Endothelial cell of umbilical vein (primary cell): ENCODE data around the gene FOXC1. TPM values are rescaled to one million over a fixed set of nuclear protein-coding genes. Genes with fewer than 3 reads are reported as not detected.

Source experiments
- BruUV-seq: library from RNA; stranded (reverse); fragments of 400-500 nt; replicated peaks from 2 replicates; lab custom pipeline; 2021; lab: Mats Ljungman, UMichigan
- CTCF ChIA-PET: fragments of 300-600, 350-600 bp; sonication (Branson Sonifier 250); formaldehyde crosslinking; loops from one replicate; lab custom pipeline; 2021; ENCODE audit warnings: antibody characterized with exemption, inconsistent platforms; lab: Charles Lee
- POLR2A ChIA-PET: fragments of 300-600, 350-600 bp; sonication (Branson Sonifier 250); formaldehyde crosslinking; loops from one replicate; lab custom pipeline; 2021; ENCODE audit warnings: antibody characterized with exemption, inconsistent platforms; lab: Charles Lee
- DNase-seq: peaks from one replicate; pipeline ENCODE4 v3.0.0-alpha.2; 2011; ENCODE audit warnings: low read depth, low spot score
- FAIRE-seq: peaks from 2 replicates; lab custom pipeline; 2011; peaks lifted over from hg19 to GRCh38; lab: Jason Lieb, UNC
- H2AFZ ChIP-seq: 2 replicates; pipeline ENCODE4 v1.6.0; 2012; ENCODE audit warnings: low read depth, low read length, control low read depth, inconsistent platforms
- H3K27ac ChIP-seq: 2 replicates; pipeline ENCODE4 v1.5.1; 2011; ENCODE audit warnings: low read depth, mild to moderate bottlenecking, control low read depth, low read length, moderate library complexity; ENCODE audit not compliant: insufficient read depth
- H3K27me3 ChIP-seq, 2 experiments: 2 replicates each; pipeline versions ENCODE4 v1.6.0 to v1.6.1; 2011; ENCODE audit warnings: low read length in 2 of 2, mixed read lengths in 1 of 2; ENCODE audit not compliant: control insufficient read depth in 2 of 2, insufficient read depth in 2 of 2
- H3K36me3 ChIP-seq, 2 experiments: 2 replicates in 1 of 2; 3 replicates in 1 of 2; pipeline ENCODE4 v1.5.1; 2011; ENCODE audit warnings: low read length in 2 of 2, mild to moderate bottlenecking in 1 of 2, moderate library complexity in 1 of 2; ENCODE audit not compliant: control insufficient read depth in 2 of 2, insufficient read depth in 2 of 2; ENCODE audit errors: extremely low read depth in 1 of 2
- H3K4me1 ChIP-seq: 3 replicates; pipeline ENCODE4 v1.5.1; 2011; ENCODE audit warnings: mild to moderate bottlenecking, low read length; ENCODE audit not compliant: control insufficient read depth, insufficient read depth; ENCODE audit errors: extremely low read depth
- H3K4me2 ChIP-seq: 2 replicates; pipeline ENCODE4 v1.6.1; 2011; ENCODE audit warnings: low read length, control low read depth, mixed read lengths; ENCODE audit not compliant: insufficient read depth
- H3K4me3 ChIP-seq, 3 experiments: fragments of 200-600 bp in 1 of 3; sonication (generic), shearing (Covaris generic) in 1 of 3; replicated peaks in 1 of 3; 2 replicates each; pipeline ENCODE4 v1.5.1; 2011 to 2016; ENCODE audit warnings: control low read depth in 3 of 3, low read length in 3 of 3, mild to moderate bottlenecking in 2 of 3, inconsistent platforms in 1 of 3, low read depth in 1 of 3, moderate library complexity in 1 of 3; ENCODE audit not compliant: insufficient read depth in 1 of 3
- H3K79me2 ChIP-seq: 2 replicates; pipeline ENCODE4 v1.6.0; 2012; ENCODE audit warnings: low read length, inconsistent platforms; ENCODE audit not compliant: control insufficient read depth, insufficient read depth
- H3K9ac ChIP-seq: replicated peaks from 2 replicates; pipeline ENCODE3; 2011; ENCODE audit warnings: low read length, control low read depth; ENCODE audit not compliant: insufficient read depth; ENCODE audit errors: extremely low read depth
- H3K9me1 ChIP-seq: replicated peaks from 3 replicates; pipeline ENCODE4 v1.6.0; 2011; ENCODE audit warnings: mild to moderate bottlenecking, low read length; ENCODE audit not compliant: control insufficient read depth, insufficient read depth; ENCODE audit errors: extremely low read depth
- H3K9me3 ChIP-seq: replicated peaks from 2 replicates; pipeline ENCODE4 v1.5.1; 2012; ENCODE audit warnings: low read length, inconsistent platforms; ENCODE audit not compliant: control insufficient read depth, insufficient read depth
- H4K20me1 ChIP-seq: replicated peaks from 2 replicates; pipeline ENCODE3; 2011; ENCODE audit warnings: mild to moderate bottlenecking, low read length; ENCODE audit not compliant: control insufficient read depth, insufficient read depth; ENCODE audit errors: extremely low read depth
- CTCF ChIP-seq, 2 donors: IDR thresholded peaks; 1 replicate in 1 of 2; 2 replicates in 1 of 2; pipeline ENCODE4 v1.5.1; 2011; ENCODE audit warnings: low read length in 2 of 2, mild to moderate bottlenecking in 2 of 2, moderate library complexity in 2 of 2, control low read depth in 1 of 2, inconsistent platforms in 1 of 2, low read depth in 1 of 2; ENCODE audit not compliant: insufficient read depth in 1 of 2; ENCODE audit errors: extremely low read depth in 1 of 2
- EZH2 ChIP-seq: IDR thresholded peaks from 2 replicates; pipeline ENCODE4 v1.6.1; 2012; ENCODE audit warnings: borderline replicate concordance, low read depth, mild to moderate bottlenecking, moderate library complexity, low read length, inconsistent platforms; ENCODE audit not compliant: severe bottlenecking
- FOS ChIP-seq: IDR thresholded peaks from 2 replicates; pipeline ENCODE4 v1.6.1; 2011; ENCODE audit warnings: mild to moderate bottlenecking, low read length, moderate library complexity, borderline replicate concordance; ENCODE audit not compliant: insufficient read depth
- GATA2 ChIP-seq: IDR thresholded peaks from 2 replicates; pipeline ENCODE4 v1.7.0; 2011; ENCODE audit warnings: low read depth, mild to moderate bottlenecking, moderate library complexity, mixed read lengths, low read length; ENCODE audit not compliant: insufficient read length, insufficient read depth
- JUN ChIP-seq: IDR thresholded peaks from 2 replicates; pipeline ENCODE4 v1.6.1; 2011; ENCODE audit warnings: borderline replicate concordance, low read depth; ENCODE audit not compliant: insufficient read length, insufficient read depth
- MAX ChIP-seq: IDR thresholded peaks from 2 replicates; pipeline ENCODE4 v1.6.1; 2011; ENCODE audit not compliant: insufficient read depth, insufficient read length
- MYC ChIP-seq: IDR thresholded peaks from one replicate; pipeline ENCODE4 v1.6.1; 2011; ENCODE audit warnings: mild to moderate bottlenecking, low read depth, low read length
- POLR2A ChIP-seq: IDR thresholded peaks from 2 replicates; pipeline ENCODE4 v1.6.1; 2012; ENCODE audit warnings: low read depth, mild to moderate bottlenecking, control low read depth, low read length
- POLR2AphosphoS5 ChIP-seq: IDR thresholded peaks from 2 replicates; pipeline ENCODE4 v1.6.1; 2012; ENCODE audit warnings: low read depth, mild to moderate bottlenecking, control low read depth, low read length, moderate library complexity; ENCODE audit not compliant: insufficient read depth
- dilution Hi-C: fragments of 300-500 bp; cut with MboI; formaldehyde crosslinking; loops from one replicate; pipeline ENCODE4 v1.15.0; 2019; ENCODE audit warnings: low sequenced_read_pairs; ENCODE audit not compliant: extremely low pct_ligation_motif_present
- intact Hi-C: fragments of 100-400 bp; cut with micrococcal nuclease; formaldehyde crosslinking; loops from one replicate; pipeline ENCODE4 v1.10.0; 2022
- polyA plus RNA-seq, 4 experiments: library from polyadenylated mRNA; depleted of rRNA in 3 of 4; stranded (reverse) in 3 of 4; unstranded in 1 of 4; fragments of >200 nt; gene quantifications; 2 replicates each; pipeline versions ENCODE4 v1.2.1 to v1.2.3, GENCODE V29; 2011 to 2012; ENCODE audit warnings: missing spikeins in 1 of 4
- total RNA-seq: library from RNA; stranded (reverse); gene quantifications from 2 replicates; pipeline ENCODE4 v1.2.3, GENCODE V29; 2021

The FOXC1 gene
- total and polyA plus RNA-seq, 2 donors (not counting 3 experiments of a cell fraction or from before 2014, with no cell fraction given) = 6.4 to 16.4 TPM

DNA sequence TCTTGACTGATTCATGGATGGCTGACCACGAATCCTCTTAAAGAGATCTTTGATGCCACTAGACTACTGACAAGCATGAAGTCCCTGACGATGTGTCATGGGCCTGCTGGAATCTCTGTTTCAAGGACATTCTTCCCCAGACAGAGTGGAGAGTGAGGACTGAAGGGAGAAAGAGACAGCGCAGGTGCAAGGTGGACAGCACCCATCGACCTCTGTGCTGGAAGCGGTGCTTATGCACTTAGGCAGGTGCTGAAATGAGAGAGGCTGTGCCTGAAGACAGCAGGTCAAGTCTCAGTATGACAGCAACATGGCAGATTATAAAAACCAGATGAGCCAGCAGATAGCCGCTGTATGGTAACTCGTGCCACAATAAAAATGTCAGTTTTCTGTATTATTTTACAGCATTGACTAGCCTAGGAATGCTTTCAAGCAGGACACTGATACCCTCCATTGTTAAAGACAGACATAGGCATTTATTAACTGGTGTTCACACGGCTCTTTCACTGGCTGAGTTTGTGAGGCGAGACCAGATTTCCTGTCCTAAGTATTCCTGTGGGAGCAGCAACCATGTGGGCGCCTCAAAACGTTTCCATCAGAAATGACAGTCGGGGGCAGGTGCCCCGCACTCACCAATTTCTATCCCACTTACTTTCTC is 47.5 kb downstream of the FOXC1 start:
- H3K27me3 ChIP-seq = no peaks in the 10 kb centered on the region
- H3K36me3 ChIP-seq = no peaks in the 10 kb centered on the region
- H3K4me1 ChIP-seq = no peaks in the 10 kb centered on the region
- no peak overlapping the region for H3K9ac ChIP-seq
- no peak overlapping the region for H3K4me3 ChIP-seq
- no peaks in the 10 kb centered on the region for H3K9me3 ChIP-seq
- POLR2A ChIA-PET = no interaction called here
- DNase-seq = no peak
- no peak for FAIRE-seq
- H3K79me2 ChIP-seq = no peaks in the 10 kb centered on the region
- no TSS peak for BruUV-seq
- CTCF ChIA-PET = interaction anchor here (1.2 kb wide), 1 partner anchor 30 kb away, joined by 4 read pairs; no protein-coding TSS in a partner anchor
- H3K27ac ChIP-seq = no peak overlapping the region
- no peak overlapping the region for H2AFZ ChIP-seq
- no peaks in the 10 kb centered on the region for H3K9me1 ChIP-seq
- H4K20me1 ChIP-seq = no peaks in the 10 kb centered on the region
- no peak overlapping the region for H3K4me2 ChIP-seq
- intact Hi-C loops (no loop called here), dilution Hi-C loops (no loop called here)
- TF ChIP-seq POLR2A (no peak), POLR2AphosphoS5 (no peak), CTCF (IDR thresholded peaks at IDR 0.05; ENCODE audit: extremely low read depth in 1 of 2, insufficient read depth in 1 of 2, low read depth in 1 of 2, low read length in 2 of 2) (no peak), GATA2 (no peak), MYC (no peak), EZH2 (no peak), FOS (no peak), JUN (no peak), MAX (no peak)
